Activated CD8-positive, alpha-beta T cell treated with anti-CD3 and anti-CD28 coated beads for 36 hours (primary cell): ENCODE measurements around the gene CCDC171. TPM values are rescaled to one million over a fixed set of nuclear protein-coding genes. Genes with fewer than 3 reads are reported as not detected.
"Not testable (repeated sequence)": the region's sequence is repeated elsewhere in the genome, so short reads cannot be mapped to it uniquely, and the experiment has no call there.

ENCODE experiments used
- ATAC-seq: fragments of 200-7000 bp; cut with Tn5 transposase; one replicate; pipeline ENCODE4 v1.10.0; 2021; ENCODE audit warnings: mild to moderate bottlenecking, moderate library complexity
- CTCF ChIA-PET: fragments of 350-600 bp; sonication (Branson Sonifier 250); formaldehyde crosslinking; loops from one replicate; lab custom pipeline; 2021; ENCODE audit warnings: antibody characterized with exemption; lab: Charles Lee
- POLR2A ChIA-PET: fragments of 350-600 bp; sonication (Branson Sonifier 250); formaldehyde crosslinking; loops from one replicate; lab custom pipeline; 2021; ENCODE audit warnings: antibody characterized with exemption; lab: Charles Lee
- DNase-seq: peaks from one replicate; pipeline ENCODE4 v3.0.0-alpha.2; 2020
- H3K27ac Mint-ChIP-seq: one replicate; pipeline ENCODE4 v1.8.0; 2021; ENCODE audit warnings: mild to moderate bottlenecking, mixed read lengths
- H3K27me3 Mint-ChIP-seq: one replicate; pipeline ENCODE4 v1.8.0; 2021; ENCODE audit warnings: mixed read lengths
- H3K36me3 Mint-ChIP-seq: one replicate; pipeline ENCODE4 v1.8.0; 2021; ENCODE audit warnings: low read depth, mixed read lengths
- H3K4me1 Mint-ChIP-seq: one replicate; pipeline ENCODE4 v1.8.0; 2021; ENCODE audit warnings: low read depth, mixed read lengths
- H3K4me3 Mint-ChIP-seq: one replicate; pipeline ENCODE4 v1.8.0; 2021; ENCODE audit warnings: mild to moderate bottlenecking, moderate library complexity, mixed read lengths
- H3K9me3 Mint-ChIP-seq: one replicate; pipeline ENCODE4 v1.8.0; 2021; ENCODE audit warnings: mixed read lengths
- intact Hi-C: fragments of 100-400 bp; cut with micrococcal nuclease; formaldehyde crosslinking; loops from one replicate; pipeline ENCODE4 v1.10.0; 2022
- total RNA-seq, 2 experiments: library from RNA; stranded (reverse); gene quantifications; one replicate each; pipeline ENCODE4 v1.2.3, GENCODE V29; 2021
- TF ChIP-seq, protein P1 (sequence below): fragments of 200-600 bp; IDR thresholded peaks from one replicate; pipeline ENCODE4 v1.8.0; 2022; ENCODE audit warnings: antibody characterized with exemption, mild to moderate bottlenecking

The CCDC171 gene
- total RNA-seq, 2 experiments from 2014 or later: 2.1 to 2.3 TPM

DNA sequence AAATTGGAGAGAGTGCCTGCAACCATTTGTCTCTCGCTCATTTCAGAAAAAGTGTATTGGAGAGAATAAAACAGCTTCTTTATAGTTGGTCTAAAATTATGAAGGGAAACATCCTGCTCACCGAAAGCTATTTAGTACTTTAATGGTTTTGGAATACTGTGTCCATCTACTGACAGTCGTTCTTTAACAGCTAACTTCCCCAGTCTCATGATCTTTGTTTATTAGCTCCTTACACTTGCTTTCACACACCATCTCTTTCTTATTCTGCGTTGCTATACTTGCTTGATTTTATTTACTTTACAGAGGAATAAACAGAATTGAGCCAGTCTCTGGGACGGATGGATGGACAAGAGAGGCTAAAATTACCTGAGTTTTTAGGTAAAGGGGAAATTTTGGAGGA lies 229.3 kb downstream of the CCDC171 start:
- Mint-ChIP-seq H3K27me3 (no peaks in the 10 kb centered on the region), H3K4me3 (no peak overlapping the region), H3K27ac (no peak overlapping the region), H3K9me3 (no peaks in the 10 kb centered on the region), H3K4me1 (no peaks in the 10 kb centered on the region), H3K36me3 (no peaks in the 10 kb centered on the region)
- ATAC-seq (no peak), DNase-seq (no peak)
- ChIA-PET CTCF (no interaction called here), POLR2A (no interaction called here)
- intact Hi-C loops: no loop called here
- TF ChIP-seq, protein P1, sequence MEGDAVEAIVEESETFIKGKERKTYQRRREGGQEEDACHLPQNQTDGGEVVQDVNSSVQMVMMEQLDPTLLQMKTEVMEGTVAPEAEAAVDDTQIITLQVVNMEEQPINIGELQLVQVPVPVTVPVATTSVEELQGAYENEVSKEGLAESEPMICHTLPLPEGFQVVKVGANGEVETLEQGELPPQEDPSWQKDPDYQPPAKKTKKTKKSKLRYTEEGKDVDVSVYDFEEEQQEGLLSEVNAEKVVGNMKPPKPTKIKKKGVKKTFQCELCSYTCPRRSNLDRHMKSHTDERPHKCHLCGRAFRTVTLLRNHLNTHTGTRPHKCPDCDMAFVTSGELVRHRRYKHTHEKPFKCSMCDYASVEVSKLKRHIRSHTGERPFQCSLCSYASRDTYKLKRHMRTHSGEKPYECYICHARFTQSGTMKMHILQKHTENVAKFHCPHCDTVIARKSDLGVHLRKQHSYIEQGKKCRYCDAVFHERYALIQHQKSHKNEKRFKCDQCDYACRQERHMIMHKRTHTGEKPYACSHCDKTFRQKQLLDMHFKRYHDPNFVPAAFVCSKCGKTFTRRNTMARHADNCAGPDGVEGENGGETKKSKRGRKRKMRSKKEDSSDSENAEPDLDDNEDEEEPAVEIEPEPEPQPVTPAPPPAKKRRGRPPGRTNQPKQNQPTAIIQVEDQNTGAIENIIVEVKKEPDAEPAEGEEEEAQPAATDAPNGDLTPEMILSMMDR: no peak

DNA sequence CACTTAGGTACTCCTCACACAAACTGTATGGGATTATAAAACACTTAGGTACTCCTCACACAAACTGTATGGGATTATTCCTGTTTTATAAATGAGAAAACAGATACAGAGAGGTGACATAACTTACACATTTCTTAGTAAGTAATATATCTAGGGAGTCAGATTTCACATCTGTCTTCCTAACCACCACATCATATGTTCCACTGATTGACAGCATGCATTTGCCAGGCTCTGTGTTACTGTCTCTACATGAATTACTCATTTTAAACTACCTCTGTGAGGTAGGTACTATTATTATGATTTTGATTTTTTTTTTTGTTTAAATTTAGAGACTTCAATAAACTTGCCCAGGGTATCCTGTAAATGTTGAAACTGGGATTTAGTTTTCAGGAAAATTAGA lies 232.7 kb downstream of the CCDC171 start:
- ATAC-seq: no peak
- ChIA-PET CTCF (no interaction called here), POLR2A (no interaction called here)
- H3K4me3 Mint-ChIP-seq: no peak overlapping the region
- no peaks in the 10 kb centered on the region for H3K27me3 Mint-ChIP-seq
- peaks cover 3% of the 10 kb centered on the region for H3K9me3 Mint-ChIP-seq
- H3K36me3 Mint-ChIP-seq: no peaks in the 10 kb centered on the region
- intact Hi-C loops: no loop called here
- TF ChIP-seq, protein P1: no peak
- no peak for DNase-seq
- H3K27ac Mint-ChIP-seq: no peak overlapping the region
- H3K4me1 Mint-ChIP-seq: no peaks in the 10 kb centered on the region

DNA sequence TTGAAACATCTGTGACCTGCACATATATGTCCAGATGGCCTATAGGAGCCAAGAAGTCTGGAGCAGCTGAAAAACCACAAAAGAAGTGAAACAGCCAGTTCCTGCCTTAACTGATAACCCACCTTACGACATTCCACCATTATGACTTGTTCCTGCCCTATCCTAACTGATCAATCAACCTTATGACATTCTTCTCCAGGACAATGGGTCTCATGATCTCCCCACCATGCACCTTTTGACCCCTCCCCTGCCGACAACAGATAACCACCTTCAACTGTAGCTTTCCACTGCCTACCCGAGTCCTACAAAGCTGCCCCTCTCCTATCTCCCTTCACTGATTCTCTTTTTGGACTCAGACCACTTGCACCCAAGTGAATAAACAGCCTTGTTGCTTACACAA lies 233.8 kb downstream of the CCDC171 start:
- H3K27ac Mint-ChIP-seq: no peak overlapping the region
- ATAC-seq (no peak), DNase-seq (no peak)
- H3K4me3 Mint-ChIP-seq: no peak overlapping the region
- TF ChIP-seq, protein P1: no peak
- CTCF ChIA-PET: no interaction called here
- H3K4me1 Mint-ChIP-seq: no peaks in the 10 kb centered on the region
- H3K27me3 Mint-ChIP-seq: no peaks in the 10 kb centered on the region
- intact Hi-C loops: no loop called here
- no peaks in the 10 kb centered on the region for H3K36me3 Mint-ChIP-seq
- peaks cover 3% of the 10 kb centered on the region for H3K9me3 Mint-ChIP-seq
- POLR2A ChIA-PET: no interaction called here

DNA sequence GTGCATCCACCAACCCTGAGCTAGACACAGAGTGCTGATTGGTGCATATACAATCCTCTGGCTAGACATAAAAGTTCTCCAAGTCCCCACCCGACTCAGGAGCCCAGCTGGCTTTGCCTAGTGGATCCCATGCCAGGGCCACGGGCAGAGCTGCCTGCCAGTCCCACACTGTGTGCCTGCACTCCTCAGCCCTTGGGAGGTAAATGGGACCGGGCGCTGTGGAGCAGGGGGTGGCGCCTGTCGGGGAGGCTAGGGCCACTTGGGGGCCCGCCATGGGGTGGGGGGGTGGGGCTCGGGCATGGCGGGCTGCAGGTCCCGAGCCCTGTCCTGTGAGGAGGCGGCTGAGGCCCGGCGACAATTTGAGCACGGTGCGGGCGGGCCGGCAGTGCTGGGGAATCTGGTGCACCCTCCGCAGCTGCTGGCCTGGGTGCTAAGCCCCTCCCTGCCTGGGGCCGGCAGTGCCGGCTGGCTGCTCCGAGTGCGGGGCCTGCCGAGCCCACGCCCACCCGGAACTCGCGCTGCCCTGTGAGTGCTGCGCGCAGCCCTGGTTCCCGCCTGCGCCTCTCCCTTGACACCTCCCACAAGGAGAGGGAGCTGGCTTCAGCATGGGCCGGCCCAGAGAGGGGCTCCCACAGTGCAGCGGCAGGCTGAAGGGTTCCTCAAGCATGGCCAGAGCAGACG lies 257.5 kb downstream of the CCDC171 start:
- CTCF ChIA-PET, intact Hi-C loops, H3K27ac Mint-ChIP-seq: not testable (repeated sequence)

DNA sequence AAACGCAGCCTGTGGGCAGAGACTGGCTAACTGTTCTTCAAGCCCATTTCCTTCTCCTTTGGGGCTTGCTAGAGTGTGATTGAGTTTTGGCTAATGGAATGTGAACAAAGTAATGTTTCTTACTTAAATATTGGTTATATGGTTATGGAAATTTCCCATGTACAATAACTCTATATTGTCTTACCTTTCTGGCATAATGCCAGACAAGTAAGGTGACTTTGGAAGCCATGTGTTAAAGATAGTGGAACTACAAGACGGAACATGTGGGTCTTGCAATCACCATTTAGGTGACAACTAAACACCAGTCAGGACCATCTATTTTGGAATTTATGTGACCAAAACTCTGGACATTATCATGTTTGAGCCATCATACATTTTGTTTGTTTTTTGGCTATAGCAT lies 260.2 kb downstream of the CCDC171 start:
- DNase-seq (no peak), ATAC-seq (no peak)
- H3K27me3 Mint-ChIP-seq: no peaks in the 10 kb centered on the region
- intact Hi-C loops: no loop called here
- H3K4me3 Mint-ChIP-seq: no peak overlapping the region
- TF ChIP-seq, protein P1: no peak
- H3K36me3 Mint-ChIP-seq: peaks cover 3% of the 10 kb centered on the region
- H3K4me1 Mint-ChIP-seq: no peaks in the 10 kb centered on the region
- no peak overlapping the region for H3K27ac Mint-ChIP-seq
- POLR2A ChIA-PET: no interaction called here
- H3K9me3 Mint-ChIP-seq: no peaks in the 10 kb centered on the region
- CTCF ChIA-PET: no interaction called here

More for the DNA sequence above, 257.5 kb downstream of the CCDC171 start:
- POLR2A ChIA-PET, H3K4me3 Mint-ChIP-seq, H3K36me3 Mint-ChIP-seq, H3K27me3 Mint-ChIP-seq, H3K4me1 Mint-ChIP-seq, DNase-seq, ATAC-seq: not testable (repeated sequence)
- peaks cover 15% of the 10 kb centered on the region for H3K9me3 Mint-ChIP-seq
